PC-3 (cell line): Measurements from ENCODE around the gene IGFALS.

Experiments
- EZH2 ChIP-seq: fragments of 300-600 bp; sonication (generic); IDR thresholded peaks from one replicate; pipeline ENCODE4 v1.6.1; 2017; ENCODE audit warnings: antibody characterized with exemption, mild to moderate bottlenecking, low read length; ENCODE audit not compliant: unreplicated experiment
- EZH2phosphoT487 ChIP-seq: fragments of 300-600 bp; sonication (generic); IDR thresholded peaks from 2 replicates; pipeline ENCODE4 v1.6.1; 2018; ENCODE audit warnings: mild to moderate bottlenecking, antibody characterized with exemption, low read length, borderline replicate concordance
- TF ChIP-seq, protein P1 (sequence below): fragments of 300-600 bp; sonication (generic); conservative IDR thresholded peaks from 2 replicates; pipeline ENCODE4 v1.5.1; 2017; ENCODE audit warnings: antibody characterized with exemption, low read depth, mild to moderate bottlenecking, low read length

DNA sequence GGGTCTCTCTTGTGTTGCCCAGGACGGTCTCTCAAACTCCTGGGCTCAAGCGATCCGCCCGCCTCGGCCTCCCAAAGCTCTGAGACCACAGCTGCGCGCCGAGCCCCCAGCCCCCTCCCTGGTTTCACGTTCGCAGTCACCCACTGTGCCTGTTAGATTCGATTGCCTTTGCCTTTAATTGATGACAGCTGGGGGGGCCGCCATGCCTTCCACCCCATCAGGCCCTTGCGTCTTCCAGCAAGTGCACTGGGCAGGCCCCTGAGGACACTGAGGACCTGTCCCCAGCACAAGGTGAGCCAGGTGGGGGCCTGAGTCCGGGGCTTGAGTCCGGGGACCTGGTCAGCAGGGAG, 3.3 kb downstream of the IGFALS start:
- TF ChIP-seq, protein P1, sequence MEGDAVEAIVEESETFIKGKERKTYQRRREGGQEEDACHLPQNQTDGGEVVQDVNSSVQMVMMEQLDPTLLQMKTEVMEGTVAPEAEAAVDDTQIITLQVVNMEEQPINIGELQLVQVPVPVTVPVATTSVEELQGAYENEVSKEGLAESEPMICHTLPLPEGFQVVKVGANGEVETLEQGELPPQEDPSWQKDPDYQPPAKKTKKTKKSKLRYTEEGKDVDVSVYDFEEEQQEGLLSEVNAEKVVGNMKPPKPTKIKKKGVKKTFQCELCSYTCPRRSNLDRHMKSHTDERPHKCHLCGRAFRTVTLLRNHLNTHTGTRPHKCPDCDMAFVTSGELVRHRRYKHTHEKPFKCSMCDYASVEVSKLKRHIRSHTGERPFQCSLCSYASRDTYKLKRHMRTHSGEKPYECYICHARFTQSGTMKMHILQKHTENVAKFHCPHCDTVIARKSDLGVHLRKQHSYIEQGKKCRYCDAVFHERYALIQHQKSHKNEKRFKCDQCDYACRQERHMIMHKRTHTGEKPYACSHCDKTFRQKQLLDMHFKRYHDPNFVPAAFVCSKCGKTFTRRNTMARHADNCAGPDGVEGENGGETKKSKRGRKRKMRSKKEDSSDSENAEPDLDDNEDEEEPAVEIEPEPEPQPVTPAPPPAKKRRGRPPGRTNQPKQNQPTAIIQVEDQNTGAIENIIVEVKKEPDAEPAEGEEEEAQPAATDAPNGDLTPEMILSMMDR, result no peak
- no peak for TF ChIP-seq EZH2
- TF ChIP-seq EZH2phosphoT487, result no peak
